Osteoblast (primary cell): ENCODE data around the gene KRT35. TPM values are rescaled to one million over a fixed set of nuclear protein-coding genes. Genes with fewer than 3 reads are reported as not detected.

Experiments
- DNase-seq: peaks from one replicate; pipeline ENCODE4 v3.0.0; 2011; ENCODE audit warnings: low spot score, mixed read lengths; ENCODE audit not compliant: insufficient read length; ENCODE audit errors: missing footprints
- H2AFZ ChIP-seq: 2 replicates; pipeline ENCODE4 v1.6.0; 2011; ENCODE audit warnings: mild to moderate bottlenecking, low read length
- H3K27ac ChIP-seq: 2 replicates; pipeline ENCODE4 v1.5.1; 2011; ENCODE audit warnings: mild to moderate bottlenecking, low read depth, low read length, moderate library complexity
- H3K27me3 ChIP-seq: 2 replicates; pipeline ENCODE4 v1.6.0; 2012; ENCODE audit warnings: mild to moderate bottlenecking, control low read depth, inconsistent platforms, low read length, moderate library complexity; ENCODE audit not compliant: insufficient read depth
- H3K36me3 ChIP-seq: 2 replicates; pipeline ENCODE4 v1.5.1; 2011; ENCODE audit warnings: mild to moderate bottlenecking, low read length, control low read depth, moderate library complexity; ENCODE audit not compliant: insufficient read depth
- H3K4me1 ChIP-seq: 2 replicates; pipeline ENCODE4 v1.5.1; 2011; ENCODE audit warnings: mild to moderate bottlenecking, low read length, control low read depth, moderate library complexity; ENCODE audit not compliant: insufficient read depth
- H3K4me2 ChIP-seq: 2 replicates; pipeline ENCODE4 v1.6.0; 2011; ENCODE audit warnings: mild to moderate bottlenecking, low read length; ENCODE audit not compliant: insufficient read depth
- H3K4me3 ChIP-seq: fragments of 200-600 bp; sonication (generic); 3 replicates; pipeline ENCODE4 v1.5.1; 2012; ENCODE audit warnings: mild to moderate bottlenecking, low read length, inconsistent platforms; ENCODE audit not compliant: insufficient read depth
- H3K79me2 ChIP-seq: 2 replicates; pipeline ENCODE4 v1.6.0; 2012; ENCODE audit warnings: mild to moderate bottlenecking, low read length, control low read depth, inconsistent platforms; ENCODE audit not compliant: insufficient read depth
- H3K9me3 ChIP-seq: 2 replicates; pipeline ENCODE4 v1.5.1; 2011; ENCODE audit warnings: low read depth, low read length, control low read depth
- H4K20me1 ChIP-seq: 2 replicates; pipeline ENCODE4 v1.6.0; 2012; ENCODE audit warnings: mild to moderate bottlenecking, low read length, control low read depth; ENCODE audit not compliant: insufficient read depth
- total RNA-seq: library from RNA; depleted of rRNA; stranded (reverse); fragments of >200 nt; gene quantifications from 2 replicates; pipeline ENCODE4 v1.2.3, GENCODE V29; 2012
- TF ChIP-seq, protein P1 (sequence below): IDR thresholded peaks from 2 replicates; pipeline ENCODE4 v1.5.1; 2011; ENCODE audit warnings: mild to moderate bottlenecking, low read depth, low read length, moderate library complexity; ENCODE audit errors: extremely low read depth

Gene KRT35
- total RNA-seq, 1 donor: not detected

DNA sequence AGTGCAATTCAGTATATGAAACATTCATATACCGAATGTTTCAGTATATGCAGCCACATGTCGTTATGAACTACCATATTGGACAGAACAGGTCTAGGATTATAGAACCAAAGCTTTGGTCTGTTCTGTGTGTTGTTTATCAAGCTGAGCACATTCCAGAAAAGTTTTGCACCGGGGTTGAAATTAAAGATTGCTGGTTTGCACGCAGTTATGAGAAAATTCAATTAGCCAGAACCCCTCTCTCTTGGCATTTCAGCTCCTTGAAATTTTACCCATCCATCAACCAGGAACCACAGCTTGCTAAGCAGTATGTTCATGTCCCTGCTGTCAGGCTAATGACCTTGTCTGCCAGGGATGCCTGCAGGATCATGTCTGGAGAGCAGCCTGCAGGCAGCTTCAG, 23.3 kb downstream of the KRT35 start:
- Histone ChIP-seq H3K4me2 (no peak overlapping the region), H2AFZ (no peak overlapping the region), H4K20me1 (no peaks in the 10 kb centered on the region), H3K27me3 (no peaks in the 10 kb centered on the region), H3K36me3 (no peaks in the 10 kb centered on the region), H3K9me3 (no peaks in the 10 kb centered on the region), H3K4me1 (peaks cover 11% of the 10 kb centered on the region), H3K4me3 (no peak overlapping the region), H3K79me2 (no peaks in the 10 kb centered on the region), H3K27ac (no peak overlapping the region)
- TF ChIP-seq, protein P1, sequence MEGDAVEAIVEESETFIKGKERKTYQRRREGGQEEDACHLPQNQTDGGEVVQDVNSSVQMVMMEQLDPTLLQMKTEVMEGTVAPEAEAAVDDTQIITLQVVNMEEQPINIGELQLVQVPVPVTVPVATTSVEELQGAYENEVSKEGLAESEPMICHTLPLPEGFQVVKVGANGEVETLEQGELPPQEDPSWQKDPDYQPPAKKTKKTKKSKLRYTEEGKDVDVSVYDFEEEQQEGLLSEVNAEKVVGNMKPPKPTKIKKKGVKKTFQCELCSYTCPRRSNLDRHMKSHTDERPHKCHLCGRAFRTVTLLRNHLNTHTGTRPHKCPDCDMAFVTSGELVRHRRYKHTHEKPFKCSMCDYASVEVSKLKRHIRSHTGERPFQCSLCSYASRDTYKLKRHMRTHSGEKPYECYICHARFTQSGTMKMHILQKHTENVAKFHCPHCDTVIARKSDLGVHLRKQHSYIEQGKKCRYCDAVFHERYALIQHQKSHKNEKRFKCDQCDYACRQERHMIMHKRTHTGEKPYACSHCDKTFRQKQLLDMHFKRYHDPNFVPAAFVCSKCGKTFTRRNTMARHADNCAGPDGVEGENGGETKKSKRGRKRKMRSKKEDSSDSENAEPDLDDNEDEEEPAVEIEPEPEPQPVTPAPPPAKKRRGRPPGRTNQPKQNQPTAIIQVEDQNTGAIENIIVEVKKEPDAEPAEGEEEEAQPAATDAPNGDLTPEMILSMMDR: no peak
- no peak for DNase-seq

DNA sequence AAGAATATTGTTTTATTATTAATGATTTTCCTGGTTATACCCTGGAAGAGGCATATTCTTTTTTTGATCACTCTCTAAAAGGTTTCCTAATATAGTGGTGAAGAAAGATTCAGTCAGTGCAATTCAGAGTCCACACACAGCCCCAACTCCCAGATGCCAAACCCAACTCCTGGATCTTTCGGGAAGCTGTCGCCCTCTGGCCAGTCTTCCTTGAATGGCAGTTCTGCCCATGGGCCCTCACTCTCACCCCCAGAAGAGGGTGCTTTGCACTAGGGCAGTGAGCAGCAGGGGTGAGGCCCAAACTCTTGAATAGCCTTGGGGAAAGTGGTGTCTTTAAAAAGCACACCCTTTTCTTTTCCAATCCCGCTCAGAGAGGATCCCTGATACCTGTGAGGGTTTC, 24.7 kb downstream of the KRT35 start:
- Histone ChIP-seq H3K9me3 (peaks cover 3% of the 10 kb centered on the region), H4K20me1 (no peaks in the 10 kb centered on the region), H3K27me3 (no peaks in the 10 kb centered on the region), H3K36me3 (no peaks in the 10 kb centered on the region), H3K79me2 (no peaks in the 10 kb centered on the region), H3K27ac (no peak overlapping the region), H3K4me3 (no peak overlapping the region), H2AFZ (no peak overlapping the region), H3K4me1 (peaks cover 11% of the 10 kb centered on the region), H3K4me2 (no peak overlapping the region)
- peak; percentile 6 for DNase-seq
- TF ChIP-seq, protein P1: peak; percentile 43

DNA sequence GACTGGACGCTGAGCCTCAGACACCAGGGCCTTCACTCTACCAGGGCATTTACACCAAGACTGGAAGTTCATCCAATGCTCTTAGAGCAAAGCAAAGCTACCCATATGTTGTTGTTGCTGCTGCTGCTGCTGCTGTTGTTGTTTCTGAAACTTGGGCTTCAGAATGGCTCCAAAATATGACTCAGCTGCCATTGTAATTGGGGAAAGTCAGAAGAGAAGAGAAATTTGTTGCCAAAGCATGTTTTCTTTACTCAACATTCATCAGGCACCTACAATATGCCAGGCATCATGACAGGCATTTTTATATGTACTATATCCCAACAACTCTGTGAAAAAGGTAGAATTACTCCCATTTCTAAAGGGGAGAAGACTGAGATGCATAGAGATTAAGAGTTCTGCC, 25.7 kb downstream of the KRT35 start:
- no peak overlapping the region for H3K4me2 ChIP-seq
- TF ChIP-seq, protein P1: no peak
- H3K27me3 ChIP-seq: no peaks in the 10 kb centered on the region
- H3K79me2 ChIP-seq: no peaks in the 10 kb centered on the region
- no peaks in the 10 kb centered on the region for H3K36me3 ChIP-seq
- peak overlapping the region; percentile 32 for H3K27ac ChIP-seq
- no peak overlapping the region for H3K4me3 ChIP-seq
- H3K4me1 ChIP-seq: peaks cover 11% of the 10 kb centered on the region
- peak overlapping the region; percentile 16 for H2AFZ ChIP-seq
- H3K9me3 ChIP-seq: peaks cover 3% of the 10 kb centered on the region
- H4K20me1 ChIP-seq: no peaks in the 10 kb centered on the region
- peak; percentile 59 for DNase-seq

DNA sequence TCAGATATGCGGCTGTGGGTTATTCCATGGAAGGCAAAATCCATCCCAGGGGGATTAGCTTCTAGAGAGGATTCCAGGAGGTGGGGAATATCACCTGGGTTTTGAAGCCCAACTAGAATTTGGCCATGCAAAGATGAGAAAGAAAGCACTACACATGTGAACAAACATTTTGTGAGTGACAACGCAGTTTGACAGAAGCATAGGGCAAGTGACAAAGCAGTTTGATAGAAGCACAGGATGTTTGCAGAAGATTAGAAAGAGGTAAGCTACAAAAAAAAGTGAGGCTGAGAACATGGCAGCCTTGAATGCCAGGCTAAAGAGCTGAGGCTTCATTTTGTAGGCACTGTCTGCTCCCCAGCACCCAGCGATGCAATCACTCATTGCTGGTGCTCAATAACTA, 27.9 kb downstream of the KRT35 start:
- no peak overlapping the region for H3K27ac ChIP-seq
- DNase-seq: no peak
- H3K36me3 ChIP-seq: no peaks in the 10 kb centered on the region
- no peak overlapping the region for H3K4me3 ChIP-seq
- no peaks in the 10 kb centered on the region for H4K20me1 ChIP-seq
- TF ChIP-seq, protein P1: no peak
- no peaks in the 10 kb centered on the region for H3K27me3 ChIP-seq
- no peaks in the 10 kb centered on the region for H3K79me2 ChIP-seq
- no peak overlapping the region for H2AFZ ChIP-seq
- peaks cover 14% of the 10 kb centered on the region for H3K4me1 ChIP-seq
- peaks cover 3% of the 10 kb centered on the region for H3K9me3 ChIP-seq
- H3K4me2 ChIP-seq: no peak overlapping the region
